MM.1S (cell line): ENCODE results near the gene TRIM25.
"Not testable (repeated sequence)": the region's sequence is repeated elsewhere in the genome, so short reads cannot be mapped to it uniquely, and the experiment has no call there.

ENCODE experiments used
- DNase-seq: peaks from one replicate; pipeline ENCODE4 v3.0.0-alpha.2; 2015
- H2AFZ ChIP-seq: fragments of 300-600 bp; sonication (generic); 2 replicates; pipeline ENCODE4 v1.6.0; 2016; ENCODE audit warnings: antibody characterized with exemption, low read length
- H3F3A ChIP-seq: fragments of 300-600 bp; sonication (generic); 2 replicates; pipeline ENCODE4 v1.6.1; 2016; ENCODE audit warnings: mild to moderate bottlenecking, antibody characterized with exemption, low read length, moderate library complexity, mixed read lengths; ENCODE audit not compliant: insufficient read depth
- H3K27ac ChIP-seq: fragments of 300-600 bp; sonication (generic); 2 replicates; pipeline ENCODE4 v1.5.1; 2016; ENCODE audit warnings: mild to moderate bottlenecking, low read length
- H3K27me3 ChIP-seq: fragments of 300-600 bp; sonication (generic); replicated peaks from 2 replicates; pipeline ENCODE4 v1.6.0; 2016; ENCODE audit warnings: low read length; ENCODE audit not compliant: insufficient read depth
- H3K36me3 ChIP-seq: fragments of 300-600 bp; sonication (generic); replicated peaks from 2 replicates; pipeline ENCODE4 v1.6.1; 2016; ENCODE audit warnings: mild to moderate bottlenecking, low read length, mixed read lengths; ENCODE audit not compliant: insufficient read depth
- H3K4me1 ChIP-seq: fragments of 300-600 bp; sonication (generic); 2 replicates; pipeline ENCODE4 v1.6.1; 2016; ENCODE audit warnings: low read length, mixed read lengths
- H3K4me2 ChIP-seq: fragments of 300-600 bp; sonication (generic); 2 replicates; pipeline ENCODE4 v1.6.0; 2016; ENCODE audit warnings: low read depth, low read length
- H3K4me3 ChIP-seq: fragments of 300-600 bp; sonication (generic); 2 replicates; pipeline ENCODE4 v1.5.1; 2016; ENCODE audit warnings: low read length, mixed read lengths
- H3K79me2 ChIP-seq: fragments of 300-600 bp; sonication (generic); 2 replicates; pipeline ENCODE4 v1.6.1; 2016; ENCODE audit warnings: mixed run types, low read length, mixed read lengths
- H3K9ac ChIP-seq: fragments of 300-600 bp; sonication (generic); 2 replicates; pipeline ENCODE4 v1.6.1; 2016; ENCODE audit warnings: low read length, mixed read lengths
- H3K9me2 ChIP-seq: fragments of 300-600 bp; sonication (generic); replicated peaks from 2 replicates; pipeline ENCODE4 v1.6.1; 2016; ENCODE audit warnings: mild to moderate bottlenecking, low read length, mixed read lengths; ENCODE audit not compliant: insufficient read depth
- H3K9me3 ChIP-seq: fragments of 300-600 bp; sonication (generic); replicated peaks from 2 replicates; pipeline ENCODE4 v1.6.1; 2016; ENCODE audit warnings: mild to moderate bottlenecking, low read length, mixed read lengths; ENCODE audit not compliant: insufficient read depth
- H4K20me1 ChIP-seq: fragments of 300-600 bp; sonication (generic); 2 replicates; pipeline ENCODE4 v1.6.1; 2016; ENCODE audit warnings: mild to moderate bottlenecking, low read length, moderate library complexity, mixed read lengths; ENCODE audit not compliant: insufficient read depth
- EZH2 ChIP-seq: fragments of 300-600 bp; sonication (generic); optimal IDR thresholded peaks from 2 replicates; pipeline ENCODE3; 2017; ENCODE audit warnings: low read depth, mild to moderate bottlenecking, antibody characterized with exemption, low read length, mixed read lengths
- EZH2phosphoT487 ChIP-seq: fragments of 300-600 bp; sonication (generic); IDR thresholded peaks from 2 replicates; pipeline ENCODE4 v1.6.1; 2018; ENCODE audit warnings: antibody characterized with exemption, low read length
- TF ChIP-seq, protein P1 (sequence below): fragments of 300-600 bp; sonication (generic); IDR thresholded peaks from 2 replicates; pipeline ENCODE4 v1.5.1; 2016; ENCODE audit warnings: antibody characterized with exemption, low read length, mixed read lengths

Gene TRIM25

DNA sequence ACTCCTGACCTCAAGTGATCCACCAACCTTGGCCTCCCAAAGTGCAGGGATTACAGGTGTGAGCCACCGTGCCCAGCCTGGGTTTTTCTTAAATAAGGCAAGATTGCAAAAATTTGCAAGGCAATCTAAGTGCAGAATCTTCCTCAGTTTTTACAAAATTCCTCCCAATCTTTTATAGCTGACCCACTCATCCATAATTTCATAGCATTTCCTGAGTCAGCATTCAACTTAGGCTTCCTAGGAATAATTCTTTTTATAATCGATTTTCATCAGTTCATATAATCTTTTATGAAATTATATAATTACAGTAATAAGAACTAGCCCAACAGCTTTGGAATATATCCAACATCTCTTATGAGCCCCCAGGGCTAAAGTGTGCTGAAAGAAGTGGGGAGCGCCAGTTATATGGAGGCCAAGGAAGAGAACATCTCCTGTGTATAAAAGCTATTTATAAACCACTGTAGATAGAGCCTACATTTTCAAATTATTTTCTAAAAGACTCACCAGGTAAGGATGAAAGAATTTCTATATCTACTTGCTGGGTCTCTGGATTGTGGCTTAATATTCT lies 32.2 kb upstream of the TRIM25 start:
- Histone ChIP-seq H3F3A (no peaks in the 10 kb centered on the region), H2AFZ (no peak overlapping the region), H3K27me3 (no peaks in the 10 kb centered on the region), H3K9me2 (no peaks in the 10 kb centered on the region), H3K9ac (no peak overlapping the region), H3K4me1 (no peaks in the 10 kb centered on the region), H3K79me2 (no peaks in the 10 kb centered on the region), H3K4me3 (no peak overlapping the region), H3K36me3 (peaks cover 10% of the 10 kb centered on the region; the same call in 1 of the 2 replicates), H4K20me1 (no peaks in the 10 kb centered on the region), H3K9me3 (no peaks in the 10 kb centered on the region), H3K4me2 (no peak overlapping the region), H3K27ac (no peak overlapping the region)
- TF ChIP-seq EZH2: no peak
- no peak for TF ChIP-seq EZH2phosphoT487
- TF ChIP-seq, protein P1, sequence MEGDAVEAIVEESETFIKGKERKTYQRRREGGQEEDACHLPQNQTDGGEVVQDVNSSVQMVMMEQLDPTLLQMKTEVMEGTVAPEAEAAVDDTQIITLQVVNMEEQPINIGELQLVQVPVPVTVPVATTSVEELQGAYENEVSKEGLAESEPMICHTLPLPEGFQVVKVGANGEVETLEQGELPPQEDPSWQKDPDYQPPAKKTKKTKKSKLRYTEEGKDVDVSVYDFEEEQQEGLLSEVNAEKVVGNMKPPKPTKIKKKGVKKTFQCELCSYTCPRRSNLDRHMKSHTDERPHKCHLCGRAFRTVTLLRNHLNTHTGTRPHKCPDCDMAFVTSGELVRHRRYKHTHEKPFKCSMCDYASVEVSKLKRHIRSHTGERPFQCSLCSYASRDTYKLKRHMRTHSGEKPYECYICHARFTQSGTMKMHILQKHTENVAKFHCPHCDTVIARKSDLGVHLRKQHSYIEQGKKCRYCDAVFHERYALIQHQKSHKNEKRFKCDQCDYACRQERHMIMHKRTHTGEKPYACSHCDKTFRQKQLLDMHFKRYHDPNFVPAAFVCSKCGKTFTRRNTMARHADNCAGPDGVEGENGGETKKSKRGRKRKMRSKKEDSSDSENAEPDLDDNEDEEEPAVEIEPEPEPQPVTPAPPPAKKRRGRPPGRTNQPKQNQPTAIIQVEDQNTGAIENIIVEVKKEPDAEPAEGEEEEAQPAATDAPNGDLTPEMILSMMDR: no peak
- DNase-seq: no peak

DNA sequence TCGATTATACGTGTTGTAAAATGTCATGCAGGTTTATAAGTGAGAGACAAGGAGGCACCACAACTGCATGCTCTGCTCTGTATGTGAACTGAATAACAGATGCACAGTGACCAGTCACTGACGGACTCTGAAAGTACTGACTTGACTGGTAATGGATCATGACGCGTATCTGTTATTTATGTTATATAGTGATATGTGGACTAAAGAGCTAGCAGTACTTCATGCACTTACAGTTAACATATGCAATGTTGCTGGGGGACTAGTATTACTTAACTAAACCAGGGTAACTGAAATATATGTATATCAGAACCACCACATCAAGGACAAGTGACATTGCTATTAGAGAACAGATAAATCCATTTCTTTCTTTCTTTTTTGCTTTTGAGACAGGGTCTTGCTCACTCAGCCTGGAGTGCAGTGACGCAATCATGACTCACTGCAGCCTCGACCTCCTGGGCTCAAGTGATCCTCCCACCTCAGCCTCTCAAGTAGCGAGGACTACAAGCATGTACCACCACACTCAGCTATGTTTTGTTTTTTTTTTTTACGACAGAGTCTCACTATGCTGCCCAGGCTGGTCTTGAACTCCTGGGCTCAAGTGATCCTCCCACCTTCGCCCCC lies 29.8 kb upstream of the TRIM25 start:
- Histone ChIP-seq H3K36me3 (peaks cover 10% of the 10 kb centered on the region; the same call in 1 of the 2 replicates), H3K4me1 (peaks cover 6% of the 10 kb centered on the region; the same call in 1 of the 2 replicates)

DNA sequence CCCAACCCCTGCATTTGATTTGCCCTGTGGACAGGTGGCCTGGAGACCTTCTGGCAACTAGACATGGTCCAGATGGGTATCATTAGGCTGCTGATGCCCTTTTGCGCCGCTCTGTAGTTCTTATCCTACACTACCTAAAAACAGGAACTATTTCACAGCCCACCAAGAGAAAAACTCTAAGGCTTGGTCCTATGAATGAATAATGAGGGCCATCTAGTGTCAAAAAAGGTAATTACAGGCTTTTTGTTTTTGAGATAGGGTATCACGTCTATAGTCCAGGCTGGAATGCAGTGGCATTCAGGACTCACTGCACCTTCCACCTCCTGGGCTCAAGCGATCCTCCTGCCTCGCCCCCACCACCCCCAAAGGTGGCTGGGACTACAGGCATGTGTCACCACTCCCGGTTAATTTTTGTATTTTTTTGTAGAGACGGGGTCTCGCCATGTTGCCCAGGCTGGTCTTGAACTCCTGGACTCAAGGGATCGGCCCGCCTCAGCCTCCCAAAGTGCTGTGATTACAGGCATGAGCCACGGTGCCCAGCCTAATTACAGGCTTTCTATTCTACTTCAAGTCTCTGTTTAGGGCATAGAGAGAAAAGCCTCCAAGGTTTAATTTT lies 26.1 kb upstream of the TRIM25 start:
- H3F3A ChIP-seq: peaks cover 20% of the 10 kb centered on the region
- peaks cover 10% of the 10 kb centered on the region; the same call in 1 of the 2 replicates for H3K36me3 ChIP-seq
- H4K20me1 ChIP-seq: no peaks in the 10 kb centered on the region
- H3K27me3 ChIP-seq: no peaks in the 10 kb centered on the region
- H2AFZ ChIP-seq: no peak overlapping the region
- H3K79me2 ChIP-seq: peaks cover 18% of the 10 kb centered on the region; the same call in 1 of the 2 replicates
- H3K9me3 ChIP-seq: no peaks in the 10 kb centered on the region
- no peak overlapping the region for H3K9ac ChIP-seq
- peak; percentile 74 for DNase-seq
- no peak overlapping the region for H3K4me2 ChIP-seq
- peaks cover 25% of the 10 kb centered on the region for H3K4me1 ChIP-seq
- no peak overlapping the region for H3K4me3 ChIP-seq
- H3K9me2 ChIP-seq: no peaks in the 10 kb centered on the region
- H3K27ac ChIP-seq: no peak overlapping the region
- no peak for TF ChIP-seq EZH2
- TF ChIP-seq, protein P1: peak; percentile 77

More for the DNA sequence above, 29.8 kb upstream of the TRIM25 start:
- H3K4me2 ChIP-seq: no peak overlapping the region
- 0 out of 2 replicates have a peak, but pooled peaks cover 8% of the 10 kb centered on the region for H3K79me2 ChIP-seq
- H3K27ac ChIP-seq: no peak overlapping the region
- H3K9me2 ChIP-seq: no peaks in the 10 kb centered on the region
- H3K9ac ChIP-seq: no peak overlapping the region
- H3K27me3 ChIP-seq: no peaks in the 10 kb centered on the region
- no peaks in the 10 kb centered on the region for H4K20me1 ChIP-seq
- H2AFZ ChIP-seq: no peak overlapping the region
- TF ChIP-seq EZH2: no peak
- TF ChIP-seq EZH2phosphoT487: no peak
- TF ChIP-seq, protein P1: no peak
- no peak overlapping the region for H3K4me3 ChIP-seq
- peaks cover 3% of the 10 kb centered on the region; the same call in 1 of the 2 replicates for H3F3A ChIP-seq
- DNase-seq: no peak
- H3K9me3 ChIP-seq: no peaks in the 10 kb centered on the region

DNA sequence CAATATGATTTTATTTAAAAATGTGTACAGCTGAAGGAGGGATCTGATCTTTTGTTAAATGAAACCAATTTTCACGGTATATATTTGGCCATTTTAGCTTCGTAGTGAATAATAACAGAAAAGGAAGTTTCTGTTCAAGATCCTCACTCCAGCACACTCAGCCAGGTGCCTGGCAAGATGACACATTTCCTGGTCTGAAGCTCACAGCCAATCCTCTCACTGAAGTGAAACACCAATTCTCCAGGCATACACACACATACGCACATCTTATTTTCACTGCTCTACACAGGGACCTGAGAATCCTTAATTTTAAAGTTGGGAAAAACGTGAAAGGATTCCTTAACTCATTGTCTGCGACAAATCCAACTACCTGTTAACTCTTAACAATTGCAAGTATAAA lies 24.4 kb upstream of the TRIM25 start:
- Histone ChIP-seq H3K4me3 (peak overlapping the region; percentile 33), H3K79me2 (peaks cover 18% of the 10 kb centered on the region; the same call in 1 of the 2 replicates), H3K9ac (peak overlapping the region; percentile 50), H3K4me1 (peaks cover 37% of the 10 kb centered on the region), H3F3A (peaks cover 29% of the 10 kb centered on the region), H3K27ac (peak overlapping the region; percentile 86), H3K4me2 (peak overlapping the region; percentile 73)
- not testable (repeated sequence) for H3K9me2 ChIP-seq, H3K27me3 ChIP-seq, H4K20me1 ChIP-seq, H3K36me3 ChIP-seq, H2AFZ ChIP-seq, H3K9me3 ChIP-seq
- DNase-seq: peak; percentile 82
